Type B pancreatic cell (in vitro differentiated cells): ENCODE results near the gene MYZAP. TPM values are rescaled to one million over a fixed set of nuclear protein-coding genes. Genes with fewer than 3 reads are reported as not detected.

ENCODE experiments used
- DNase-seq: peaks from one replicate; pipeline ENCODE4 v3.0.0; 2021; ENCODE audit warnings: mixed read lengths; ENCODE audit not compliant: unreplicated experiment; ENCODE audit errors: extremely low spot score
- H3K27ac Mint-ChIP-seq: 2 replicates; pipeline ENCODE4 v1.8.0; 2021; ENCODE audit warnings: mild to moderate bottlenecking, mixed read lengths
- H3K27me3 Mint-ChIP-seq: 2 replicates; pipeline ENCODE4 v1.8.0; 2021; ENCODE audit warnings: mixed read lengths
- H3K36me3 Mint-ChIP-seq: 2 replicates; pipeline ENCODE4 v1.8.0; 2021; ENCODE audit warnings: mixed read lengths
- H3K4me1 Mint-ChIP-seq: one replicate; pipeline ENCODE4 v1.8.0; 2021; ENCODE audit warnings: mixed read lengths; ENCODE audit not compliant: unreplicated experiment
- H3K4me3 Mint-ChIP-seq: 2 replicates; pipeline ENCODE4 v1.8.0; 2021; ENCODE audit warnings: mild to moderate bottlenecking, mixed read lengths
- H3K9me3 Mint-ChIP-seq: 2 replicates; pipeline ENCODE4 v1.8.0; 2021; ENCODE audit warnings: mixed read lengths
- CTCF ChIP-seq: fragments of 200-600 bp; sonication (generic); conservative IDR thresholded peaks from 2 replicates; pipeline ENCODE4 v1.5.0; 2021; ENCODE audit warnings: antibody characterized with exemption, mild to moderate bottlenecking
- total RNA-seq: library from RNA; stranded (reverse); gene quantifications from 2 replicates; pipeline ENCODE4 v1.2.1, GENCODE V29; 2021; ENCODE audit warnings: low replicate concordance

MYZAP gene
- total RNA-seq, 1 donor from 2014 or later = 5.7 TPM

- no peaks in the 10 kb centered on the region for H3K36me3 Mint-ChIP-seq
- H3K27me3 Mint-ChIP-seq = no peaks in the 10 kb centered on the region
- H3K9me3 Mint-ChIP-seq = no peaks in the 10 kb centered on the region
- H3K4me3 Mint-ChIP-seq = peak overlapping the region; percentile 54
- no peak for TF ChIP-seq CTCF
- peak overlapping the region; percentile 72 for H3K27ac Mint-ChIP-seq
- H3K4me1 Mint-ChIP-seq = peaks cover 10% of the 10 kb centered on the region
- no peak for DNase-seq
Observed at GRCh38 chr15:57675481-57676181, 83.9 kb downstream of the MYZAP start.

- Mint-ChIP-seq H3K4me3 (no peak overlapping the region), H3K27ac (no peak overlapping the region), H3K9me3 (no peaks in the 10 kb centered on the region), H3K27me3 (no peaks in the 10 kb centered on the region), H3K4me1 (peaks cover 10% of the 10 kb centered on the region), H3K36me3 (no peaks in the 10 kb centered on the region)
- no peak for DNase-seq
- TF ChIP-seq CTCF = no peak
Observed at GRCh38 chr15:57676585-57676984, 84.9 kb downstream of the MYZAP start.

- Mint-ChIP-seq H3K9me3 (no peaks in the 10 kb centered on the region), H3K27ac (no peak overlapping the region), H3K4me3 (no peak overlapping the region), H3K4me1 (peaks cover 6% of the 10 kb centered on the region), H3K36me3 (no peaks in the 10 kb centered on the region), H3K27me3 (no peaks in the 10 kb centered on the region)
- no peak for DNase-seq
- no peak for TF ChIP-seq CTCF
Observed at GRCh38 chr15:57677204-57677603, 85.5 kb downstream of the MYZAP start.

- H3K9me3 Mint-ChIP-seq = no peaks in the 10 kb centered on the region
- H3K4me1 Mint-ChIP-seq = peaks cover 11% of the 10 kb centered on the region
- no peaks in the 10 kb centered on the region for H3K27me3 Mint-ChIP-seq
- H3K36me3 Mint-ChIP-seq = no peaks in the 10 kb centered on the region
- H3K4me3 Mint-ChIP-seq = no peak overlapping the region
- TF ChIP-seq CTCF = no peak
- no peak for DNase-seq
- H3K27ac Mint-ChIP-seq = no peak overlapping the region
Observed at GRCh38 chr15:57680021-57680420, 88.3 kb downstream of the MYZAP start.

GRCh38 chr15:57681011-57681410 is 89.3 kb downstream of the MYZAP start:
- no peak overlapping the region for H3K4me3 Mint-ChIP-seq
- H3K27ac Mint-ChIP-seq = no peak overlapping the region
- H3K27me3 Mint-ChIP-seq = no peaks in the 10 kb centered on the region
- no peak for DNase-seq
- H3K4me1 Mint-ChIP-seq = peaks cover 12% of the 10 kb centered on the region
- H3K36me3 Mint-ChIP-seq = no peaks in the 10 kb centered on the region
- H3K9me3 Mint-ChIP-seq = no peaks in the 10 kb centered on the region
- TF ChIP-seq CTCF = no peak
